ENCODE results near the gene ATP5MG.

Gene ATP5MG

DNA sequence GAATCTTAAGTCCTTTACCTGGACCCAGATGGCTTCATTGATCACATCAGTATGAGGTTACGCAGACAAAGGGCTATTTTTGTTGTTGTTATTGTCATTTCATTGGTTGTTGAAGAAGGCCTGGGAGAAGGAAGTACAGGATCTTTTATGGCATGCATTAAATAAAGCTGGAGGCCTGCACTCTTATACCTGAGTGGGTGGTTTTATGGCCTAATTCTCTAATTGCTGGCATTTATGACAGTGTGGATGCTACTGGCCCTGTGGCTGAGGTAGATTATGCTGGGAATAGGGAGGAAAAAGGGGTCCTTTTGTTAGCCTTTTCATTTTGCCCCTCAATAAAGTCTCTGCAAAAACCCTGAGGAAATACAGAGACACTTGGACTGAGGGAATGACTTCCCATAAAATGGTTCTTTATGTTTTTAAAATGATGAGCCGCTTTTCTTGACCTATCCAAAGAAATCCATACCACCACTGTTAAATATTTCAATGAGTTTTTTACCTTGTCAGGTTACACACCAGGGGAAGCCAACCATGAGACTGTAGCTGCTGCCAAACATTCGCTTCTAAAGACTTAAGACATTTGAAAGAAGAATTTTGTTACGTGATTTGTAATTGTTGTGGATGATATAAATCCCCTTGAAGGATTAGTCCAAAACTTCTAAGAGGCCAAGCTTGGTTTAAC, 41.6 kb downstream of the ATP5MG start:
- DNase-seq, result no peak

DNA sequence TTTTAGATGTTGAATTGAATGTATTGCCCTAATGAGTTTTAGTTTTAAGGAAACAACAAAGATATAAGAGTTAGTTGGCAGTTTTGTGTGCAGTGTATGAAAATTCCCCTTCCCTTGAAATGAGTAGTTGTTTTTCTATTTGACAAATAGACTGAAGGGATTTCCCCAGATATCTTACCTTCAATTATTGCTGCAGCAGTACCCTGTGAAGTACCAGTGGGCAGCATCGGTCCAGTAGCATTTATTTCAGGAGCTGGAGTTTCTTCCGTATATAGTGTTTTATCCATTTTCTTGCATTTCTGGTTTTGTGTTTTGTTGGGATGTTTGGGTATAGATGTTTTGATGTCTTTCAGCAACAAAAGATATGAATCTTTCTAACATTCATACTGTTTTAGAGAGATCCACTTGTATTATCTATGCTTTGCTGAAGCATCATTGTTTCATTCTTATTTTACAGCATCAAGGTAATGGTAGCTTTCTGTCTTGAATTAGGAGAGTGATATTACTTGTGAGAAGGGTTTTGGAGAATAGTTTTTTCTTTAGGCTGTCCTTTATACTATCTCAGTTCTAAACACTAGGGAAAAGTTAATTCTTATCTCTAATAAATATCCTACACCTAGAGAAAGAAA, 42.3 kb downstream of the ATP5MG start:
- DNase-seq, result no peak

DNA sequence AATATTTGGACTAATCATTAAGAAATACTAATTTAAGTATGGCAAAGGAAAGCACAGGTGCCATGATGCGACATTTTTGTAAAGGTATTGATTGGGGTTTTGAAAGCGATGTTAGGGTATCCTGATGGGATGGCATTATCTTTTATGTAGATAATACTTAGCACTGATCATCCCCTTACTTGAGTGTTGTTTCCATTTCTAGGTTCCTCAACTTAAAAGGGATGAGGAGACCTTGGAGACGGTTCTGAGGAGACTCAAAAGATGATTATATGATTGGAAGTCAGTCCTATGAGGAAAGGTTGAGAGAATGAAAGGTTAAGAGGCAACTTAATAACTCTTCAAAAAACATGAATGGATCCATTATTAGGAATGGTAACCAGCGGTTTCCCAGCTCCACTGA, 46.0 kb downstream of the ATP5MG start:
- no peak for DNase-seq

DNA sequence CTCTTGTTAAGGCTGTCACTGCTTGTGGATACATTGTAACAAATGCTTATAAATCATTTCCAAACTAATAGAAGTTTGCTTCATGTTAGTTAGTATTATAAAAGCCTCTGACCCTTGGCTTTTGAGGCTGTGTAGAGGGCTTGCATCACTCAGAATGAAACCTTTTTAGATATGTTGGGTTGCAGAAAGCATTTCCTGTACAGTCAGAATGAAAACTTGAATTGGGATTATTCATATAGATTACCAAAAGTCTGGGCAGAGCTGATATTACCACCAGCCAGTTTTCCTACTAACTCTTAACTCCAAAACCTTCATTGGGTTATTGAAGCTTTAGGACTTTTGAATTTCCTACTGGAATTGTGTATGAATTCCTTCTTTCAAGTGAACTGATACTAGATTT, 46.9 kb downstream of the ATP5MG start:
- no peak for DNase-seq

DNA sequence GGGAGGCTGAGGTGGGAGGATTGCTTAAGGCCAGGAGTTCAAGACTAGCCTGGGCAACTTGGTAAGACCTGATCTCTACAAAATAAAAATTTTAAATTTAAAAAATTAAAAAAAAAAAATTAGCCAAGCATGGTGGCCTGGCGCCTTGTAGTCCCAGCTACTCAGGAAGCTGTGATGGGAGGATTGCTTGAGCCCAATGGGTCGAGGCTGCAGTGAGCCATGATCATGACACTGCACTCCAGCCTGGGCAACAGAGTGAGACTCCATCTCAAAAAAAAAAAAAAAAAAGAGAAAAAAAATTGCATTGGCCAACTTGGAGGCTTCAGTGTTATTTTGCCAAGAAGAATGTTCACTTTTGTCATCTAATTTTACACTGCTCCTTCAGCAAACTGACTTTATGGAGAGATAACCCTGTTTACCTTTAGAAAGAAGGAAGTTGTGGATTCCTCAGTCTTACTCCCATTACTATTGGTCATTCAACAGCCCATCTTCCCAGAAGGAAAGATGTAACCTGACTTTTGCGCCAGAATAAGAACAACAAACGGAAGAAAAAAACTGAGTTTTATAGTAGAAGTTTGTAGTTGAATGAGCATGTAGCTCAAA, 48.0 kb downstream of the ATP5MG start:
- DNase-seq, result no peak

DNA sequence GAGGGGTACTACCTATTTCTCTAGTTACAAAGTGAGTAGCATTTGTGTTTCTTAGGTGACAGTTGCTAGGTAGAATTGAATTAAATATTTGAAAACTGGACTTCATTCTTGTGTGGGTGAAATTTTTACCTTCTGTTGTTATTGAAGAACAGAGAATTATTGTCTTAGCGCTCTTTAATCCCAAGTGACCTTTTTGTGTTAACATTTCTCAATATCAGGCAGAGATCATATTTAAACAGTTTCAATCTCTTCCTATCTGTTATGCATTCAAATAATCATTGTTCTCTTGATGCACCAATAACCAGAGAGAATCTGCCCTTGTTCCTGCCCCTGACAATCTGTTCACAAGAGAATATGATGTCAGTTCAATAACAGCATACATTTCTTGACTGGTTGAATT, 49.0 kb downstream of the ATP5MG start:
- DNase-seq, result no peak

All from NCI-H2029 treated with DMSO at 0.1 percent for 48 hours (cell line).